Measurements from ENCODE around the gene KDM2B. TPM values are rescaled to one million over a fixed set of nuclear protein-coding genes. Genes with fewer than 3 reads are reported as not detected.

Gene KDM2B
- total and polyA plus RNA-seq, 10 of the 15 experiments (the other 5 are each of a cell fraction or from before 2014, with no cell fraction given) = 13.6 to 124 (median 40.4) TPM

GRCh38 chr12:121533394-121534090 is 47.3 kb downstream of the KDM2B start:
- POLR2A ChIA-PET = interaction anchor here (0.6 to 7.2 kb wide), 10 partner anchors 10 to 256 kb away, joined by 3 to 87 read pairs (median 4); partner anchors contain the start of genes KDM2B and ORAI1
- CTCF ChIA-PET = interaction anchor here (0.8 to 1.4 kb wide), 5 partner anchors 34 to 135 kb away, joined by 3 to 4 read pairs (median 3); no protein-coding TSS in a partner anchor
- ATAC-seq (no peak), DNase-seq (ENCODE audit: low read depth, low spot score) (no peak), FAIRE-seq (no peak)
- Histone ChIP-seq H3K4me1 (ENCODE audit: control insufficient read depth, insufficient read depth, low read length) (peaks cover 26% of the 10 kb centered on the region), H3K9me3 (replicated peaks; ENCODE audit: control insufficient read depth, insufficient read depth, low read length) (no peaks in the 10 kb centered on the region), H2AFZ (ENCODE audit: control insufficient read depth, low read depth, low read length) (no peak overlapping the region), H3K27me3 (replicated peaks in 1 of 2; ENCODE audit: control insufficient read depth in 2 of 2, insufficient read depth in 2 of 2, low read length in 1 of 2) (no peaks in the 10 kb centered on the region), H3K36me3 (ENCODE audit: control insufficient read depth in 2 of 2, insufficient read depth in 2 of 2, low read length in 1 of 2) (no peaks in the 10 kb centered on the region), H4K20me1 (ENCODE audit: control insufficient read depth, insufficient read depth) (no peaks in the 10 kb centered on the region), H3K79me2 (ENCODE audit: control insufficient read depth, insufficient read depth, low read length) (peaks cover 63% of the 10 kb centered on the region), H3K4me3 (peak overlapping the region; percentile 63), H3K27ac (ENCODE audit: control insufficient read depth, insufficient read depth) (peak overlapping the region; percentile 64), H3K9ac (ENCODE audit: control insufficient read depth, insufficient read depth, low read length) (peak overlapping the region; percentile 65), H3K4me2 (ENCODE audit: control insufficient read depth, insufficient read depth) (peak overlapping the region; percentile 91)
- BruUV-seq (replicated peaks) = no TSS peak
- TF ChIP-seq NR2F1 (conservative IDR thresholded peaks at IDR 0.05) (no peak), GATAD2B (conservative IDR thresholded peaks at IDR 0.05; ENCODE audit: low read depth) (no peak), ZSCAN29 (IDR thresholded peaks at IDR 0.05) (no peak), ZNF622 (IDR thresholded peaks at IDR 0.05) (no peak), BHLHE40 (IDR thresholded peaks at IDR 0.05; ENCODE audit: borderline replicate concordance in 1 of 2, low read depth in 2 of 2, low read length in 1 of 2) (peak in 1 of 2 experiments; percentile 32; a peak in 1 of 4 replicates), GABPA (IDR thresholded peaks at IDR 0.05; ENCODE audit: low read depth) (no peak), NFXL1 (IDR thresholded peaks at IDR 0.05; ENCODE audit: borderline replicate concordance) (no peak)
- WGBS (ENCODE audit: insufficient coverage, insufficient replicate concordance, low lambda C conversion rate, missing lambda C conversion rate) = 38% methylated on average over 17 of the region's 17 CpGs
- SMC1A ChIA-PET (ENCODE audit: uncharacterized antibody, unreplicated experiment) = interaction anchor here (0.6 to 5.2 kb wide), 10 partner anchors 12 to 135 kb away, joined by 3 to 40 read pairs (median 4); partner anchors contain the start of genes KDM2B and MORN3
- in situ Hi-C loops (cut with MboI) (no loop called here), intact Hi-C loops (cut with micrococcal nuclease; ENCODE audit: unreplicated experiment) (no loop called here)
- RAD21 ChIA-PET (ENCODE audit: unreplicated experiment) = interaction anchor here (0.8 to 2.0 kb wide), 8 partner anchors 10 to 131 kb away, joined by 3 to 11 read pairs (median 4); partner anchors contain the start of genes KDM2B and ORAI1

Data from GM12878 (cell line).